Neuronal stem cell (in vitro differentiated cells): Measurements from ENCODE around the gene BDNF.

Source experiments
- DNase-seq: peaks from one replicate; pipeline ENCODE4 v3.0.0-alpha.2; 2013; ENCODE audit warnings: low spot score
- H2AFZ ChIP-seq: one replicate; pipeline ENCODE4 v1.6.1; 2013; ENCODE audit warnings: mild to moderate bottlenecking, low read length, inconsistent platforms
- H2AK5ac ChIP-seq: 2 replicates; pipeline ENCODE4 v1.6.1; 2013; ENCODE audit warnings: low read depth, mild to moderate bottlenecking, inconsistent platforms, low read length, moderate library complexity, mixed read lengths
- H2BK120ac ChIP-seq: 2 replicates; pipeline ENCODE4 v1.6.1; 2013; ENCODE audit warnings: low read depth, mild to moderate bottlenecking, inconsistent platforms, low read length, moderate library complexity, mixed read lengths
- H2BK12ac ChIP-seq: one replicate; pipeline ENCODE4 v1.6.1; 2013; ENCODE audit warnings: low read length, inconsistent platforms
- H2BK15ac ChIP-seq: 2 replicates; pipeline ENCODE4 v1.6.1; 2013; ENCODE audit warnings: mild to moderate bottlenecking, low read length, inconsistent platforms, mixed read lengths
- H2BK5ac ChIP-seq: one replicate; pipeline ENCODE4 v1.6.1; 2013; ENCODE audit warnings: inconsistent platforms, mild to moderate bottlenecking, low read length, moderate library complexity
- H3K14ac ChIP-seq: one replicate; pipeline ENCODE4 v1.6.1; 2013; ENCODE audit warnings: low read length, inconsistent platforms
- H3K18ac ChIP-seq: 2 replicates; pipeline ENCODE4 v1.6.1; 2013; ENCODE audit warnings: low read length, inconsistent platforms
- H3K23ac ChIP-seq: 2 replicates; pipeline ENCODE4 v1.6.1; 2013; ENCODE audit warnings: low read depth, mild to moderate bottlenecking, mixed read lengths, low read length, inconsistent platforms; ENCODE audit not compliant: poor library complexity
- H3K27ac ChIP-seq: replicated peaks from 3 replicates; pipeline ENCODE4 v1.5.1; 2013; ENCODE audit warnings: low read length, inconsistent platforms
- H3K27me3 ChIP-seq, 3 experiments: 2 replicates each; pipeline ENCODE4 v1.6.1; 2013; ENCODE audit warnings: low read length in 3 of 3, mild to moderate bottlenecking in 2 of 3, inconsistent platforms in 1 of 3, low read depth in 1 of 3, mixed read lengths in 1 of 3, moderate library complexity in 1 of 3; ENCODE audit not compliant: control insufficient read depth in 3 of 3, insufficient read depth in 3 of 3
- H3K36me3 ChIP-seq, 2 donors: replicated peaks in 1 of 2; 2 replicates each; pipeline ENCODE4 v1.6.1; 2013; ENCODE audit warnings: low read length in 2 of 2; ENCODE audit not compliant: control insufficient read depth in 2 of 2, insufficient read depth in 2 of 2
- H3K4ac ChIP-seq: 2 replicates; pipeline ENCODE4 v1.6.1; 2013; ENCODE audit warnings: inconsistent platforms, mild to moderate bottlenecking, low read length, moderate library complexity
- H3K4me1 ChIP-seq, 2 donors: 1 replicate in 1 of 2; 2 replicates in 1 of 2; pipeline ENCODE4 v1.6.1; 2013; ENCODE audit warnings: low read length in 2 of 2, low read depth in 1 of 2; ENCODE audit not compliant: control insufficient read depth in 2 of 2, insufficient read depth in 1 of 2
- H3K4me2 ChIP-seq: one replicate; pipeline ENCODE4 v1.6.1; 2013; ENCODE audit warnings: mild to moderate bottlenecking, low read length, inconsistent platforms; ENCODE audit not compliant: insufficient read depth, poor library complexity, severe bottlenecking
- H3K4me3 ChIP-seq, 2 donors: 2 replicates each; pipeline ENCODE4 v1.5.1; 2013; ENCODE audit warnings: low read length in 2 of 2, mild to moderate bottlenecking in 2 of 2, inconsistent platforms in 1 of 2, moderate library complexity in 1 of 2
- H3K79me1 ChIP-seq: one replicate; pipeline ENCODE4 v1.6.1; 2013; ENCODE audit warnings: low read depth, mild to moderate bottlenecking, inconsistent platforms, low read length, moderate library complexity
- H3K9ac ChIP-seq: one replicate; pipeline ENCODE4 v1.6.1; 2013; ENCODE audit warnings: mild to moderate bottlenecking, low read depth, low read length, inconsistent platforms; ENCODE audit not compliant: poor library complexity
- H3K9me3 ChIP-seq, 2 donors: replicated peaks in 1 of 2; 2 replicates each; pipeline versions ENCODE3 to v1.6.1; 2013; ENCODE audit warnings: low read length in 2 of 2, mild to moderate bottlenecking in 2 of 2, inconsistent platforms in 1 of 2, low read depth in 1 of 2, mixed read lengths in 1 of 2, moderate library complexity in 1 of 2; ENCODE audit not compliant: control insufficient read depth in 2 of 2, insufficient read depth in 1 of 2
- H4K8ac ChIP-seq: one replicate; pipeline ENCODE4 v1.6.1; 2013; ENCODE audit warnings: low read depth, mild to moderate bottlenecking, inconsistent platforms, low read length, moderate library complexity
- H4K91ac ChIP-seq: one replicate; pipeline ENCODE4 v1.6.1; 2013; ENCODE audit warnings: low read length, low read depth, mild to moderate bottlenecking, inconsistent platforms; ENCODE audit not compliant: poor library complexity
- WGBS, 2 donors: extraction: QIAGEN DNeasy Blood & Tissue Kit; methylation state at CpG; one replicate each; pipeline ENCODE4 v1.1.7; 2013; ENCODE audit warnings: missing lambda C conversion rate in 2 of 2, mixed read lengths in 1 of 2; ENCODE audit not compliant: insufficient read length in 2 of 2, insufficient replicate concordance in 1 of 2; ENCODE audit errors: extremely low coverage in 2 of 2; 5-methylcytosine and 5-hydroxymethylcytosine counted together

BDNF gene

GRCh38 chr11:27650988-27651387 lies 49.3 kb downstream of the BDNF start:
- Histone ChIP-seq H2BK5ac (no peak overlapping the region), H3K27ac (no peak overlapping the region), H3K9me3 (no peaks in the 10 kb centered on the region), H2BK12ac (no peak overlapping the region), H4K8ac (no peak overlapping the region), H3K4me1 (peaks cover 0 to 5% of the 10 kb centered on the region in 2 donors), H3K9ac (no peak overlapping the region), H3K14ac (no peak overlapping the region), H3K27me3 (no peaks in the 10 kb centered on the region), H2BK15ac (no peak overlapping the region), H2AK5ac (no peak overlapping the region), H3K79me1 (no peaks in the 10 kb centered on the region), H3K18ac (no peak overlapping the region), H3K4ac (no peak overlapping the region), H3K4me2 (no peak overlapping the region), H3K23ac (no peak overlapping the region), H3K4me3 (no peak overlapping the region), H3K36me3 (no peaks in the 10 kb centered on the region), H2AFZ (no peak overlapping the region), H4K91ac (no peak overlapping the region), H2BK120ac (no peak overlapping the region)
- no CpG with 5 or more reads among the region's 4 CpGs for WGBS, 2 donors
- DNase-seq, result no peak

GRCh38 chr11:27649800-27650199 lies 50.5 kb downstream of the BDNF start:
- Histone ChIP-seq H3K27me3 (no peaks in the 10 kb centered on the region), H2AK5ac (no peak overlapping the region), H3K9ac (no peak overlapping the region), H3K14ac (no peak overlapping the region), H3K4me1 (peaks cover 0 to 3% of the 10 kb centered on the region in 2 donors), H4K91ac (no peak overlapping the region), H2BK12ac (no peak overlapping the region), H2BK15ac (no peak overlapping the region), H2BK120ac (no peak overlapping the region), H2BK5ac (no peak overlapping the region), H2AFZ (no peak overlapping the region), H3K23ac (no peak overlapping the region), H3K79me1 (no peaks in the 10 kb centered on the region), H3K36me3 (no peaks in the 10 kb centered on the region), H3K4ac (no peak overlapping the region), H3K4me3 (no peak overlapping the region), H3K18ac (no peak overlapping the region), H3K9me3 (no peaks in the 10 kb centered on the region), H3K4me2 (no peak overlapping the region), H4K8ac (no peak overlapping the region), H3K27ac (no peak overlapping the region)
- no CpG with 5 or more reads among the region's 2 CpGs for WGBS, 2 donors
- DNase-seq, result no peak

- no peak overlapping the region for H3K9ac ChIP-seq
- no peak for DNase-seq
- H3K4me2 ChIP-seq, result no peak overlapping the region
- H3K4me3 ChIP-seq, result no peak overlapping the region
- no peak overlapping the region for H2BK120ac ChIP-seq
- H3K18ac ChIP-seq, result no peak overlapping the region
- no peak overlapping the region for H3K23ac ChIP-seq
- no peak overlapping the region for H2AFZ ChIP-seq
- no peak overlapping the region for H3K27ac ChIP-seq
- H4K8ac ChIP-seq, result no peak overlapping the region
- no peaks in the 10 kb centered on the region for H3K36me3 ChIP-seq
- no peak overlapping the region for H3K14ac ChIP-seq
- H3K4me1 ChIP-seq, result no peaks in the 10 kb centered on the region
- no peaks in the 10 kb centered on the region for H3K9me3 ChIP-seq
- no peaks in the 10 kb centered on the region for H3K79me1 ChIP-seq
- no peak overlapping the region for H2BK12ac ChIP-seq
- H2BK5ac ChIP-seq, result no peak overlapping the region
- no peak overlapping the region for H4K91ac ChIP-seq
- H2BK15ac ChIP-seq, result no peak overlapping the region
- H3K27me3 ChIP-seq, result no peaks in the 10 kb centered on the region
- H3K4ac ChIP-seq, result no peak overlapping the region
- no peak overlapping the region for H2AK5ac ChIP-seq
These were observed 51.4 kb downstream of the BDNF start for GRCh38 chr11:27648840-27649239.

- Histone ChIP-seq H3K4me3 (no peak overlapping the region), H2AFZ (no peak overlapping the region), H2BK120ac (no peak overlapping the region), H3K18ac (no peak overlapping the region), H4K91ac (no peak overlapping the region), H4K8ac (no peak overlapping the region), H3K4me1 (no peaks in the 10 kb centered on the region), H3K23ac (no peak overlapping the region), H3K9me3 (no peaks in the 10 kb centered on the region), H3K14ac (no peak overlapping the region), H3K4me2 (no peak overlapping the region), H2BK5ac (no peak overlapping the region), H3K79me1 (no peaks in the 10 kb centered on the region), H2BK15ac (no peak overlapping the region), H2BK12ac (no peak overlapping the region), H2AK5ac (no peak overlapping the region), H3K4ac (no peak overlapping the region), H3K27ac (no peak overlapping the region), H3K36me3 (no peaks in the 10 kb centered on the region), H3K27me3 (no peaks in the 10 kb centered on the region), H3K9ac (no peak overlapping the region)
- no CpG with 5 or more reads among the region's 9 CpGs for WGBS, 2 donors
- no peak for DNase-seq
These were observed 54.0 kb downstream of the BDNF start for GRCh38 chr11:27646051-27646818.
